ENCODE data around the gene LRMDA.

Gene LRMDA

DNA sequence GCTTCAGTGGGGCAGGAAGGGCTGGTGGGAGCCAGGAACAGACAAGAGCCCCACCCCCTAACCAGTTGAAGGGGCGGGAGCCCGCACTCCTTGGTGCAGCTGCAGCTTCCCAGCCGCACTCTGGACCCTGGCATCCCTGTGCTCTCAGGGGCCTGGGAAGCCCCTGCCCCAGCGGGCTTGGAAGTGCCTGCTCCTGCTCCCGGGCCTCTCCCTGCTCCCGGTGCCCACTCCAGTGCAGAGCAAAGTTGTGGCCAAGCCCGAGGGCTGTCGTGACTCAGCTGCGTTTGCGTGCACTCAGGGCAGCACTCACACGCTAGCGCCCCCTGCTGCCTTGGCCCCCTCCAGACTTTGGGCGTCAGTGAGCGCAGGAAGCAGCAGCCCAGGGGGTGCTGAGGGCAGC is 883.8 kb downstream of the LRMDA start:
- Histone ChIP-seq H3K4me1 (ENCODE audit: control insufficient read depth, insufficient read depth, low read length) (no peaks in the 10 kb centered on the region), H3K27ac (ENCODE audit: extremely low read depth, low read depth, low read length) (no peak overlapping the region), H3K4me3 (ENCODE audit: low read depth, low read length) (no peak overlapping the region), H3K36me3 (ENCODE audit: control insufficient read depth in 2 of 2, insufficient read depth in 1 of 2, low read length in 2 of 2) (no peaks in the 10 kb centered on the region), H3K9me3 (ENCODE audit: control insufficient read depth, insufficient read depth, low read depth, low read length) (no peaks in the 10 kb centered on the region)
- TF ChIP-seq KLF8 (tag by site-specific recombination; IDR thresholded peaks at IDR 0.05) = no peak
- no peak for TF ChIP-seq ZNF555 (tag by site-specific recombination; conservative IDR thresholded peaks at IDR 0.05)
- TF ChIP-seq EGR2 (tag by site-specific recombination; IDR thresholded peaks at IDR 0.05; ENCODE audit: low read depth) = no peak
- no peak for TF ChIP-seq ZNF404 (tag by site-specific recombination; IDR thresholded peaks at IDR 0.05)
- TF ChIP-seq WT1 (tag by site-specific recombination; IDR thresholded peaks at IDR 0.05) = no peak
- TF ChIP-seq ZNF548 (tag by site-specific recombination; IDR thresholded peaks at IDR 0.05) = no peak
- TF ChIP-seq, protein P1, sequence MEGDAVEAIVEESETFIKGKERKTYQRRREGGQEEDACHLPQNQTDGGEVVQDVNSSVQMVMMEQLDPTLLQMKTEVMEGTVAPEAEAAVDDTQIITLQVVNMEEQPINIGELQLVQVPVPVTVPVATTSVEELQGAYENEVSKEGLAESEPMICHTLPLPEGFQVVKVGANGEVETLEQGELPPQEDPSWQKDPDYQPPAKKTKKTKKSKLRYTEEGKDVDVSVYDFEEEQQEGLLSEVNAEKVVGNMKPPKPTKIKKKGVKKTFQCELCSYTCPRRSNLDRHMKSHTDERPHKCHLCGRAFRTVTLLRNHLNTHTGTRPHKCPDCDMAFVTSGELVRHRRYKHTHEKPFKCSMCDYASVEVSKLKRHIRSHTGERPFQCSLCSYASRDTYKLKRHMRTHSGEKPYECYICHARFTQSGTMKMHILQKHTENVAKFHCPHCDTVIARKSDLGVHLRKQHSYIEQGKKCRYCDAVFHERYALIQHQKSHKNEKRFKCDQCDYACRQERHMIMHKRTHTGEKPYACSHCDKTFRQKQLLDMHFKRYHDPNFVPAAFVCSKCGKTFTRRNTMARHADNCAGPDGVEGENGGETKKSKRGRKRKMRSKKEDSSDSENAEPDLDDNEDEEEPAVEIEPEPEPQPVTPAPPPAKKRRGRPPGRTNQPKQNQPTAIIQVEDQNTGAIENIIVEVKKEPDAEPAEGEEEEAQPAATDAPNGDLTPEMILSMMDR (tag by site-specific recombination; IDR thresholded peaks at IDR 0.05) = no peak
- TF ChIP-seq ZNF121 (tag by site-specific recombination; IDR thresholded peaks at IDR 0.05) = no peak
- TF ChIP-seq ZNF48 (tag by site-specific recombination; IDR thresholded peaks at IDR 0.05) = no peak
- TF ChIP-seq ZNF169 (tag by site-specific recombination; IDR thresholded peaks at IDR 0.05) = no peak
- TF ChIP-seq ZNF791 (tag by site-specific recombination; IDR thresholded peaks at IDR 0.05) = no peak
- no peak for TF ChIP-seq ZNF768 (tag by site-specific recombination; IDR thresholded peaks at IDR 0.05)
- TF ChIP-seq ZNF391 (tag by site-specific recombination; IDR thresholded peaks at IDR 0.05; ENCODE audit: borderline replicate concordance, low read depth) = no peak
- no peak for TF ChIP-seq ZNF366 (tag by site-specific recombination; conservative IDR thresholded peaks at IDR 0.05)
- ChIA-PET CTCF (no interaction called here), POLR2A (no interaction called here)

DNA sequence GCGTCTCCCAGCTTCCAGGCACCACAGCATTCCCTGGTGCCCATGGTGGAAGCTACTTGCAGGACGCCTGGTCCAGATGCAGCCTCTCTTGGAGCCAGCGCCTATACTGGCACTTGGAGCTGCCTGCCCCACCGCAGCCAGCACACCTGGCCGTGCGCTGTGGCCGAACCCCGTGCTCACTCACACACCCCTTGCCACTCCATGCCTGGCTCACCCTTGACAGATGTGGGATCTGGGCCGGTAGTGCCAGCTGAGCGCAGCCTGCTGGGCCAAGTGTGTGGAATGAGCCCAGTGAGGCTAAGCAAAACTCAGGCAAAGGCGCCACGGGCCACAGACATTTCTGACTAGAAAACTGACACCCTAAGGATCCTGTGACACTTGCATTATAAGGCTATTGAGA is 884.8 kb downstream of the LRMDA start:
- TF ChIP-seq ZNF175 (tag by site-specific recombination; IDR thresholded peaks at IDR 0.05) = no peak
- TF ChIP-seq, protein P2, sequence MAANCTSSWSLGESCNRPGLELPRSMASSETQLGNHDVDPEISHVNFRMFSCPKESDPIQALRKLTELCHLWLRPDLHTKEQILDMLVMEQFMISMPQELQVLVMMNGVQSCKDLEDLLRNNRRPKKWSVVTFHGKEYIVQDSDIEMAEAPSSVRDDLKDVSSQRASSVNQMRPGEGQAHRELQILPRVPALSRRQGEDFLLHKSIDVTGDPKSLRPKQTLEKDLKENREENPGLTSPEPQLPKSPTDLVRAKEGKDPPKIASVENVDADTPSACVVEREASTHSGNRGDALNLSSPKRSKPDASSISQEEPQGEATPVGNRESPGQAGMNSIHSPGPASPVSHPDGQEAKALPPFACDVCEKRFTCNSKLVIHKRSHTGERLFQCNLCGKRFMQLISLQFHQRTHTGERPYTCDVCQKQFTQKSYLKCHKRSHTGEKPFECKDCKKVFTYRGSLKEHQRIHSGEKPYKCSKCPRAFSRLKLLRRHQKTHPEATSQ (tag by site-specific recombination; IDR thresholded peaks at IDR 0.05) = no peak
- no peak for TF ChIP-seq ZNF132 (tag by site-specific recombination; IDR thresholded peaks at IDR 0.05; ENCODE audit: borderline replicate concordance)
- no peak for TF ChIP-seq ZNF133 (tag by site-specific recombination; IDR thresholded peaks at IDR 0.05)
- no peak for TF ChIP-seq OSR2 (tag by site-specific recombination; IDR thresholded peaks at IDR 0.05)
- TF ChIP-seq, protein P3, sequence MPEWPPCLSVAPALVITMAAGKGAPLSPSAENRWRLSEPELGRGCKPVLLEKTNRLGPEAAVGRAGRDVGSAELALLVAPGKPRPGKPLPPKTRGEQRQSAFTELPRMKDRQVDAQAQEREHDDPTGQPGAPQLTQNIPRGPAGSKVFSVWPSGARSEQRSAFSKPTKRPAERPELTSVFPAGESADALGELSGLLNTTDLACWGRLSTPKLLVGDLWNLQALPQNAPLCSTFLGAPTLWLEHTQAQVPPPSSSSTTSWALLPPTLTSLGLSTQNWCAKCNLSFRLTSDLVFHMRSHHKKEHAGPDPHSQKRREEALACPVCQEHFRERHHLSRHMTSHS (tag by site-specific recombination; IDR thresholded peaks at IDR 0.05) = no peak
- TF ChIP-seq, protein P4, sequence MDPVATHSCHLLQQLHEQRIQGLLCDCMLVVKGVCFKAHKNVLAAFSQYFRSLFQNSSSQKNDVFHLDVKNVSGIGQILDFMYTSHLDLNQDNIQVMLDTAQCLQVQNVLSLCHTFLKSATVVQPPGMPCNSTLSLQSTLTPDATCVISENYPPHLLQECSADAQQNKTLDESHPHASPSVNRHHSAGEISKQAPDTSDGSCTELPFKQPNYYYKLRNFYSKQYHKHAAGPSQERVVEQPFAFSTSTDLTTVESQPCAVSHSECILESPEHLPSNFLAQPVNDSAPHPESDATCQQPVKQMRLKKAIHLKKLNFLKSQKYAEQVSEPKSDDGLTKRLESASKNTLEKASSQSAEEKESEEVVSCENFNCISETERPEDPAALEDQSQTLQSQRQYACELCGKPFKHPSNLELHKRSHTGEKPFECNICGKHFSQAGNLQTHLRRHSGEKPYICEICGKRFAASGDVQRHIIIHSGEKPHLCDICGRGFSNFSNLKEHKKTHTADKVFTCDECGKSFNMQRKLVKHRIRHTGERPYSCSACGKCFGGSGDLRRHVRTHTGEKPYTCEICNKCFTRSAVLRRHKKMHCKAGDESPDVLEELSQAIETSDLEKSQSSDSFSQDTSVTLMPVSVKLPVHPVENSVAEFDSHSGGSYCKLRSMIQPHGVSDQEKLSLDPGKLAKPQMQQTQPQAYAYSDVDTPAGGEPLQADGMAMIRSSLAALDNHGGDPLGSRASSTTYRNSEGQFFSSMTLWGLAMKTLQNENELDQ (tag by site-specific recombination; IDR thresholded peaks at IDR 0.05; ENCODE audit: low read depth) = no peak
- no peak for TF ChIP-seq ZNF624 (tag by site-specific recombination; IDR thresholded peaks at IDR 0.05)
- TF ChIP-seq, protein P5, sequence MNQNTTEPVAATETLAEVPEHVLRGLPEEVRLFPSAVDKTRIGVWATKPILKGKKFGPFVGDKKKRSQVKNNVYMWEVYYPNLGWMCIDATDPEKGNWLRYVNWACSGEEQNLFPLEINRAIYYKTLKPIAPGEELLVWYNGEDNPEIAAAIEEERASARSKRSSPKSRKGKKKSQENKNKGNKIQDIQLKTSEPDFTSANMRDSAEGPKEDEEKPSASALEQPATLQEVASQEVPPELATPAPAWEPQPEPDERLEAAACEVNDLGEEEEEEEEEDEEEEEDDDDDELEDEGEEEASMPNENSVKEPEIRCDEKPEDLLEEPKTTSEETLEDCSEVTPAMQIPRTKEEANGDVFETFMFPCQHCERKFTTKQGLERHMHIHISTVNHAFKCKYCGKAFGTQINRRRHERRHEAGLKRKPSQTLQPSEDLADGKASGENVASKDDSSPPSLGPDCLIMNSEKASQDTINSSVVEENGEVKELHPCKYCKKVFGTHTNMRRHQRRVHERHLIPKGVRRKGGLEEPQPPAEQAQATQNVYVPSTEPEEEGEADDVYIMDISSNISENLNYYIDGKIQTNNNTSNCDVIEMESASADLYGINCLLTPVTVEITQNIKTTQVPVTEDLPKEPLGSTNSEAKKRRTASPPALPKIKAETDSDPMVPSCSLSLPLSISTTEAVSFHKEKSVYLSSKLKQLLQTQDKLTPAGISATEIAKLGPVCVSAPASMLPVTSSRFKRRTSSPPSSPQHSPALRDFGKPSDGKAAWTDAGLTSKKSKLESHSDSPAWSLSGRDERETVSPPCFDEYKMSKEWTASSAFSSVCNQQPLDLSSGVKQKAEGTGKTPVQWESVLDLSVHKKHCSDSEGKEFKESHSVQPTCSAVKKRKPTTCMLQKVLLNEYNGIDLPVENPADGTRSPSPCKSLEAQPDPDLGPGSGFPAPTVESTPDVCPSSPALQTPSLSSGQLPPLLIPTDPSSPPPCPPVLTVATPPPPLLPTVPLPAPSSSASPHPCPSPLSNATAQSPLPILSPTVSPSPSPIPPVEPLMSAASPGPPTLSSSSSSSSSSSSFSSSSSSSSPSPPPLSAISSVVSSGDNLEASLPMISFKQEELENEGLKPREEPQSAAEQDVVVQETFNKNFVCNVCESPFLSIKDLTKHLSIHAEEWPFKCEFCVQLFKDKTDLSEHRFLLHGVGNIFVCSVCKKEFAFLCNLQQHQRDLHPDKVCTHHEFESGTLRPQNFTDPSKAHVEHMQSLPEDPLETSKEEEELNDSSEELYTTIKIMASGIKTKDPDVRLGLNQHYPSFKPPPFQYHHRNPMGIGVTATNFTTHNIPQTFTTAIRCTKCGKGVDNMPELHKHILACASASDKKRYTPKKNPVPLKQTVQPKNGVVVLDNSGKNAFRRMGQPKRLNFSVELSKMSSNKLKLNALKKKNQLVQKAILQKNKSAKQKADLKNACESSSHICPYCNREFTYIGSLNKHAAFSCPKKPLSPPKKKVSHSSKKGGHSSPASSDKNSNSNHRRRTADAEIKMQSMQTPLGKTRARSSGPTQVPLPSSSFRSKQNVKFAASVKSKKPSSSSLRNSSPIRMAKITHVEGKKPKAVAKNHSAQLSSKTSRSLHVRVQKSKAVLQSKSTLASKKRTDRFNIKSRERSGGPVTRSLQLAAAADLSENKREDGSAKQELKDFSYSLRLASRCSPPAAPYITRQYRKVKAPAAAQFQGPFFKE (tag by site-specific recombination; IDR thresholded peaks at IDR 0.05; ENCODE audit: borderline replicate concordance) = no peak
- Histone ChIP-seq H3K27ac (ENCODE audit: extremely low read depth, low read depth, low read length) (no peak overlapping the region), H3K36me3 (ENCODE audit: control insufficient read depth in 2 of 2, insufficient read depth in 1 of 2, low read length in 2 of 2) (no peaks in the 10 kb centered on the region), H3K4me1 (ENCODE audit: control insufficient read depth, insufficient read depth, low read length) (no peaks in the 10 kb centered on the region), H3K4me3 (ENCODE audit: low read depth, low read length) (no peak overlapping the region), H3K9me3 (ENCODE audit: control insufficient read depth, insufficient read depth, low read depth, low read length) (no peaks in the 10 kb centered on the region)
- ChIA-PET CTCF (no interaction called here), POLR2A (no interaction called here)
